ENCODE measurements around the gene PLGLB1. TPM values are rescaled to one million over a fixed set of nuclear protein-coding genes. Genes with fewer than 3 reads are reported as not detected.
"Not testable (repeated sequence)": the region's sequence is repeated elsewhere in the genome, so short reads cannot be mapped to it uniquely, and the experiment has no call there.

The PLGLB1 gene
- total and polyA plus RNA-seq, 2 donors from 2014 or later, result 3.3 to 4.1 TPM

DNA sequence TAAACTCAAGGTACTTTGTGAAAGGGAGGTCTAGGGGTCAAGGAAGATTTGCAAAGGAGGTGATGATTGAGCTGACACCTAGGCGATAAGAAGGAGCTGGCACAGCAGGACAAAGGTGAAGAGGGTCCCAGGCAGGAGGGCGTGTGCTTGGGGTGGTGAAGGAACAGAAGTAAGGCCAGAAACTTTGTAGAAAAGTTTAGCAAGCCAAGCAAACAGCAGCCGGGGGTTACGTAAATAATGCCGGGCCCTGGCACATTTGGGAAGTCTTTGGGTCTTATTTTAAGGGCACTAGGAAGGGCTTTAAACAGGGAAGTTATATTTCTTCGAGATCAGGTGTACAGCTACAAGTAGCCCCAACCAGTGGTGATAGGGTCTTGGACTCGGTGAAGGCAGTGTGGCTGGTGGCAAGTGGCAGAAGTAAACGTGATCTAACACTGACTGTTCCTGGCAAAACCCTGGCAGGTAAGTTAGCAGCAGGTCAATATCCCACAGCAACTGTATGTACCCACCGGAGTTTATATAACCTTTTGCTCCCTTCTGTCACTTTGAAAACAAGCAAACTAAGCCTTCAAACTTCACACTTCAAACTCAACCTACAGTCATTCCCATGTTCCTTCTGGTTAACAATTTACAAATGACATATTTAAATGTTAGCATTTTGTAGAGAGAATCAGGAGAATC is 7.0 kb downstream of the PLGLB1 start:
- intact Hi-C loops (cut with DNase I); DNase-seq; H3K27ac ChIP-seq (ENCODE audit: low read depth in 2 of 2, low read length in 2 of 2); FAIRE-seq; H3K9ac ChIP-seq (ENCODE audit: low read length in 3 of 3); H3K27me3 ChIP-seq (ENCODE audit: control insufficient read depth, insufficient read depth, low read length); H3K36me3 ChIP-seq (ENCODE audit: control insufficient read depth in 2 of 3, insufficient read depth in 3 of 3, low read length in 3 of 3); H3K4me1 ChIP-seq (ENCODE audit: control insufficient read depth in 2 of 3, insufficient read depth in 2 of 3, low read depth in 1 of 3, low read length in 3 of 3); H3K9me3 ChIP-seq (ENCODE audit: control insufficient read depth in 2 of 3, insufficient read depth in 1 of 3, low read length in 3 of 3); H3K4me3 ChIP-seq (ENCODE audit: low read length in 3 of 3): not testable (repeated sequence)

DNA sequence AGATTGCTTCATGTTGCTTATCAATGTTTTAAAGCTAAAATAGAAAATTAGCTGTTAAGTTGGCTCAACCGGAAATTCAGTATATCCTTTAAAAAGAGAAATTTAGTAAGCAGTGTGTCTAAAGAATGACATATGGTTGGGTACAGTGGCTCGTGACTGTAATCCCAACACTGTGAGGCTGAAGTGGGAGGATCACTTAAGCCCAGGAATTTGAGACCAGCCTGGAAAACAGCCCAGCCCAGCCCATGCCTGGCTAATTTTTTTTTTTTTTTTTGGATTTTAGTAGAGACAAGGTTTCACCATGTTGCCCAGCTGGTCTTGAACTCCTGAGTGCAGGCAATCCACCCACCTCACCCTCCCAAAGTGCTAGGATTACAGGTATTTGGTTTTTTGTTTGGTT is 17.2 kb downstream of the PLGLB1 start:
- H3K4me1 ChIP-seq (ENCODE audit: control insufficient read depth in 2 of 3, insufficient read depth in 2 of 3, low read depth in 1 of 3, low read length in 3 of 3); DNase-seq; intact Hi-C loops (cut with DNase I); H3K27me3 ChIP-seq (ENCODE audit: control insufficient read depth, insufficient read depth, low read length); H3K4me3 ChIP-seq (ENCODE audit: low read length in 3 of 3); H3K9me3 ChIP-seq (ENCODE audit: control insufficient read depth in 2 of 3, insufficient read depth in 1 of 3, low read length in 3 of 3); FAIRE-seq; H3K36me3 ChIP-seq (ENCODE audit: control insufficient read depth in 2 of 3, insufficient read depth in 3 of 3, low read length in 3 of 3); H3K27ac ChIP-seq (ENCODE audit: low read depth in 2 of 2, low read length in 2 of 2); H3K9ac ChIP-seq (ENCODE audit: low read length in 3 of 3): not testable (repeated sequence)

Other genes starting within 250 kb of the PLGLB1 start
- gene CD8A, start 230.9 kb downstream of the PLGLB1 start, total RNA-seq, result 5.9 TPM
- gene CD8A, start 230.9 kb downstream of the PLGLB1 start, polyA plus RNA-seq (ENCODE audit: insufficient read depth, low read depth, low replicate concordance), result 0.65 TPM
- 2.5 TPM for gene CD8B, start 160.0 kb downstream of the PLGLB1 start, total RNA-seq
- not detected for gene CD8B, start 160.0 kb downstream of the PLGLB1 start, polyA plus RNA-seq (ENCODE audit: insufficient read depth, low read depth, low replicate concordance)
- 0.41 TPM for gene RGPD1, start 79.7 kb downstream of the PLGLB1 start, total RNA-seq
- gene RGPD1, start 79.7 kb downstream of the PLGLB1 start, polyA plus RNA-seq (ENCODE audit: insufficient read depth, low read depth, low replicate concordance), result 0.56 TPM

Data from kidney (tissue), 11 donors.